NCI-H446 (cell line): ENCODE data around the gene ITIH5.
"Not testable (repeated sequence)": the region's sequence is repeated elsewhere in the genome, so short reads cannot be mapped to it uniquely, and the experiment has no call there.

Experiments
- DNase-seq, 2 experiments: peaks; one replicate each; lab custom pipeline; 2025; lab: John Stamatoyannopoulos, UW

ITIH5 gene

DNA sequence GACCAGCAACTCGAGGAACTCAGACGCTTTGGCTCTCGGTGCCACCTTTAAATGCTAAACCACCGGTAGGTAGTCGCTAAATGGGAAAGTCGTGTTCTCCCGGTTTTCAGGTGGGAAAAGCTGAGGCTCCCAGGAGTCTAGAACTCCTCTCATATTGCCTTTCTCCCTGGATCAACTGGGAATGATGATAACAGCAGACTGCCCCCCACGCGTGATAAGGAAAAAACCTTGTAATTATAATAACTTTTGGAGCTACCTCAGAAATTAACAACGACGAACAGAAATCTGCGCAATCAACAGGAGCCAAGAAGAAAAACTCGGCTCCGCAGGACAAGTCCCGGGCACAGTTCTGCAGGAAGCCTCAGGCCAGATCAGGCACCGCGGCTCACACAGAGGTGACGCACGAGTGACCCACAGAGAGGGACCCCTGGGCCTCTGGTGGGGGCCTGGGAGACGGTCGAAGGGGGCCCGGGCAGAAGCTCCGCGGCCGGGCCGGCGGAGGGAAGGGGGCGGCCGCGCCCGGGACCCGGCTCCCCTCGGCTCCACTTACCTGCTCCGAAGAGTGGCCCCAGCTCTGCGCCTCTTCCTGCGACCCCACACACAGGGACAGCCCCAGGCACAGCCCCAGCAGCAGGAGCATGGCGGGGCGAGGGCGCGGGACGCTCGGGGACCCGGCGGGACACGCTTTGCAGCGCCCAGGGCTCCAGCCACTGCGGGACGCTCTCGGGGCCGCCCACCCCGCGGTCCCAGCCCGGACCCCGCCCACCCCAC, at the start of gene ITIH5:
ITIH5 (minus strand) TSS at position 714 of the 771 bp plus-strand sequence; CDS start at position 640, 74 bp downstream.
- DNase-seq = no peak

DNA sequence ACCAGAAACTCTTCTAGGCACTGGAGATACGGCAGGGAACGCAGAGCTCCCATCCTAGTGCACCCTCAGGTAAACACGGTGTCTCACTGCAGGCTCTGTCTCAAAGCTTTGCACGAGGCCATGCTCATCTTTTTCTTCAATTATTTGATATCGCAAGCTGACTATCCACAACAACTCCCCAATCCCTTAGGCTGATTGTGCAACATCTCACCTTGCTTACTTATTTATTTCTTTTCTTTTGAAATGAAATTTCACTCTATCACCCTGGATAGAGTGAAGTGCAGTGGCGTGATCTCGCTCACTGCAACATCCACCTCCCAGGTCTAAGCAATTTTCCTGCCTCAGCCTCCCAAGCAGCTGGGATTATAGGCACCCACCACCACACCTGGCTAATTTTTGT, 48.7 kb upstream of the ITIH5 start:
- DNase-seq = no peak

DNA sequence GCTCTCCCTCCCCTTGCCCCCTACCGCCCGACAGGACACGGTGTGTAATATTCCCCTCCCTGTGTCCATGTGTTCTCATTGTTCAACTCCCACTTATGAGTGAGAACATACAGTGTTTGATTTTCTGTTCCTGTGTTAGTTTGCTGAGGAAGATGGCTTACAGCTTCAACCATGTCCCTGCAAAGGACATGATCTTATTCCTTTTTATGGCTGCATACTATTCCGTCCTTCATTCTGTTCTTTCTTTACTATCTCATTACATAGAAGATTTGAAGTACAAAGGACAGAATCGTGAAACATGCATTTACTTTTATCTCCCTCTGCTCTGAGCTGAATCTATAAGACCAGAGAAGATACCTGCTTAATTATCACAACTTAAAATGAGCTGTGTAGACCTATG, 44.3 kb upstream of the ITIH5 start:
- not testable (repeated sequence) for DNase-seq

DNA sequence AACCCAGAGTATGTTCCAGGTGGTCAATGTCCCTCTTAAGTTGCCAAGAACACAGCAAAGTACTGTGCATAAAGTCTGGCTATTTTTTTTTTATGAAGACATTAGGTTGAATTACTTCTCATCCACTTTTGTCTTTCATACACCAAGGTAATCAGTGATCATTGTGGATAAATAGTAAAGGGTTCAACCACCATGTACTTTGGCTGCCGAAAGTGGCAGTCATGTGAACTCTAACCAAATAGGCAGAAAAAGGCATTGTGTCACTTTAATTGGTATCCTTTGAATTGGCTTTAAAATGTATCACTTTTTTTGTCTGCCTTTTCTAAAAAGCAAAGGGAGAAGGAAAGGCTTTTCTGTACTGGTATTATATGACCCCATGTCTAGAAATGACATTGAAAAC, 43.7 kb upstream of the ITIH5 start:
- DNase-seq = no peak

DNA sequence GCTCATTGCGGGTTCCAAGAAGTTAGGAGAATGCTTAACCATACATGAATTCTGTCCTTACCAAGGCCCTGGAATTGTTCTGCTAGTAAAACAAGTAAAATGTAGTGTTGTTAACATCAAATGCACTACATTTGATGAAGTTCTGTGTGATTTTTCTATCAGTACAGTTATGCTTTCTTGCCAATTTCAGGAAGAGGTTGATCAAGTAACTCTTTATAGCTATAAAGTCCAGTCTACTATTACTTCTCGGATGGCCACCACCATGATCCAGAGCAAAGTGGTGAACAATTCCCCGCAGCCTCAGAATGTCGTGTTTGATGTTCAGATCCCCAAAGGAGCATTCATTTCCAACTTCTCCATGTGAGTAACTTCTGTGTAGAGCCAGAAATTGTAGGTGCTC, 42.1 kb upstream of the ITIH5 start:
- DNase-seq = no peak

DNA sequence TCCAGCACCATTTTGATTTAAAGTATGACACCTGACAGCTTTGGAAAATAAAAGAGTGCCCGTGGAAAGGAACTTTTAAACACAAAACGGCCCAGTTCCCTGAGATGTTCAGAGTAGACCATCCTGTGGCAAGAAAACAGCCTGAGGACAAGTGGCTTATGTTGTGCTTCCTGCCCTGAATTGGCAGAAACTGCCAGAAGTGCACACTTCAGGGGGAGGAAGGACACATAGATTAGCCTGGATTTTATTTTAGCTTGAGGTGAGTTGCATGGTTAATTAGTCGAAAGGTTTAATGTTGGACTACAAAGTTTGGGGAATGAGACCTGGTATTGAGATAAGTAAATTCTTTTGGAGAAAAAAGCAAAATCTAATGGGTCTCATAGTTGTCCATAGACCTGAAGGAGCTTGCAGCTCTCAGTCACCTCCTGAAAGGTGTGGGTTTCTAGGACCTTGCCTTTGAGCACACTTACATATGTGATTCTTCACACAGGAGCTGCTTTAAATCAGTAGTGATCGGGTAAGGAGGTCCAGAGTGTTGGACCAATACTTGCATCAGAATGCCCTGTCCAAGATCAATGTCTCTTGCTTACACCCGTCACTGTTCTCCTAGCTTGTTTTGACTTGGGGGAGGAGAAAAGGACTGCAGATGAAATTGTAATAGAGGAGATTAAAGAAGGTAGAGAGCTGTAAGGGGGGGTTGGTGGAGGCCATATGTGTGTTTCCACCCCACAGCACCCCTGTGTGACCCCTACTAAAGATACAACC, 41.3 kb upstream of the ITIH5 start:
- no peak for DNase-seq

DNA sequence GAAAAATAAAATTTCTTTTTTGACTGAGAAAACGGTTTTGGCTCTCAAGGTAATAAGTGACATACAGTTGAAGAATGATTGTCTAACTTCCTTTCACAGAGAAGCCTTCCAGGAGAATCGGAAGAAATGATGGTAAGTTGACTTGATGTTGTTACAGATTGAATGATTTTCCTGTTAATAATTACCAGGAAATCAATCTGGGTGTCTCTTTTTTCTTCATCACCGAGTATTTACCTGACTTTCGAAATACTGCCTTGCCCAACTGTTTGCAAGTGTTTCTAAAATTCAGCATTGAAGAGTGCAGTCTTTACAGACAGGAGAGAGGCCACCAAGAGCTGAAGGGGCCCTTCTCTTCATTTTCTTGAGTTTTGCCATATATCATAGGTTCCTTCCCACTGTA, 40.3 kb upstream of the ITIH5 start:
- DNase-seq = no peak

DNA sequence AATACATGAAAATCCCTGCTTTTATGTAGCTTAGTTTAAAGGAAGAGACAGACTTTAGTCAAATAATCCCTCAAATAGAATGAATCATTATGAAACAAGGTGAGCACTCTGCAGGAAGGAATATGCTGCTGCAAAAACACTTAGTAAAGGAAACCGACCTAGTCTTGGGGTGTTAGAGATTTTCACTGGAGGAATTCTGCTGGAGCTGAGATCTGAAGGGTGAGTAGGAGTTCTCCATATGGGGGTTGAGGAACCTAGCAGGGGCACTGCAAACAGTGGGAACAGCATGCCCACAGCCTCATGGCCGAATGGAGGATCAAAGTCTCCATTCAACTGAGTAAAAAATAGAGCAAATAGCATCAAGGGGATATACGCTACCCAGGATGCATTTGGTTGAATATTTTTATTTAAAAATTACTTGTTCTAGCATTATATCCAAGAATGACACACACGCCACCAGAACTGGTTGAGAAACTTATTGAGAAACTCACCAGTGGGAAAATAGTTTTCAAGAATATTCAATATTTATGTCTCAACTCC, 39.8 kb upstream of the ITIH5 start:
- no peak for DNase-seq

DNA sequence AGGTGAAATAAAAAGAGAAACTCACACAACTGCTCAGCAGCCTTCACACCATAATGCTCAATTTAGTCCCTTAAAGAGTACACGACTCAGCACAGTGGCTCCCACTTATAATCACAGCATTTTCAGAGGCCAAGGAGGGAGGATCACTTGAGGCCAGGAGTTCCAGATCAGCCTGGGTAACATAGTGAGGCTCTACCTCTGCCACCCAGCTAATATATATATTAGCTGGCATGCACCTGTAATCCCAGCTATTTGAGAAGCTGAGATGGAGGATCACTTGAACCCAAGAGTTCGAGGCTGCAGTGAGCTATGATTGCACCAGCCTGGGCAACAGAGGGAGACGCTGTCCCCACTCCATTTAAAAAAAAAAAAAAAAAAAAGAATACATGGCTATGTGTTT, 38.6 kb upstream of the ITIH5 start:
- no peak for DNase-seq

DNA sequence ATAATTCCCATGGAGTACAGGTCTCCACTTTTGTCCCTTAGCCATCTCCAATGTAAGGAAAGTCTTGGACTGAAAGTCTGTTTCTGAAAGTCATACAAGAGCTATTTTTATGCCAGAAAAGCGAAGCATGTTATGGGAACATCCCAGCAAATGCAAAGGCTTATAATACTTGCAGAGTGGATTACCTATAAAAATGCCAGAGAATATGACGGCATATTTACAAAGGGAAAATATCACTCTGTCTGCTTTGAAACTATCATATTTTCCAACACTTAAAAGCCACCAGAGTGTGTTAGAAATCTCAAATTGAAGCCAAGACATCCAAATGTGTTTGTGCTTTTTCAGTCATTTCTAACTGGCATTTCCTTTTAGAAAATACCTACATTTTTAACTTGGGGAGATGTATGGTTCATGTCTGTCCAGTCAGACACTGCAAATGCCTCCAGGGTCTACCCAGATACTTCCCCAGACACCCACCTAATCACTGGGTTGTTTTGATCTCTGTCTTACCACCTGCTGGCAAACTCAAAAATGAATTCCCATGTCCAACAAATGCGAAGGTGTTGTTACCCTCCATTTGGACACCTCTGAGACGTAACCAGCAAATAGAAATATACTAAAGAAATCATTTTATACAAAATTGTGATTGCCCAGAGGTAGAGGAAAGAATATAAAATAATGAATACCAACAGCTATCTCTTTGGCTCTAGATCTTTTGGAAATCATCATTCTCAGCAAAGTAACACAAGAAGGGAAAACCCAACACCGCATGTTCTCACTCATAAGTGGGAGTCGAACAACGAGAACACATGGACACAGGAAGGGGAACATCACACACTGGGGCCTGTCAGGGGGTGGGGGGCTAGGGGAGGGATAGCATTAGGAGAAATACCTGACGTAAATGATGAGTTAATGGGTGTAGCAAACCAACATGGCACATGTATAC, 37.6 kb upstream of the ITIH5 start:
- no peak for DNase-seq

DNA sequence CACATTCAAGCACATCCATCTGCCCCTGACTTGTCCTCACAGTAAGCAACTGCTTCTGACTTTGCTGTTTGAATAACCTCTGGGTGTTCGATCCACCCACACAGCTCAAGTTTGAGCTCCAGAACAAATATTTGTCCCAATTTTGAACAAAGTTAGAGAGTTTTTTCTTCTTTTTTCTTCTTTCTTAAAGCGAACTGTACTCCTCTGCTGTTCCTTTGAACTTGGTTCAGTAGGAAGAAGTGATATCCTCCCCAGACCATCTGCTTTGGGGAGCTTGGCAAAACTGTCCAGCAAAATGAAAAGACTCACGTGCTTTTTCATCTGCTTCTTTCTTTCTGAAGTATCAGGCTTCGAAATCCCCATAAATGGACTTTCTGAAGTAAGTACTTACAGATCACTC, 36.4 kb upstream of the ITIH5 start, which contains the start of gene ITIH2:
ITIH2 (plus strand) TSS at position 177 of the 400 bp plus-strand sequence; CDS start at position 296, 119 bp downstream.
- no peak for DNase-seq

DNA sequence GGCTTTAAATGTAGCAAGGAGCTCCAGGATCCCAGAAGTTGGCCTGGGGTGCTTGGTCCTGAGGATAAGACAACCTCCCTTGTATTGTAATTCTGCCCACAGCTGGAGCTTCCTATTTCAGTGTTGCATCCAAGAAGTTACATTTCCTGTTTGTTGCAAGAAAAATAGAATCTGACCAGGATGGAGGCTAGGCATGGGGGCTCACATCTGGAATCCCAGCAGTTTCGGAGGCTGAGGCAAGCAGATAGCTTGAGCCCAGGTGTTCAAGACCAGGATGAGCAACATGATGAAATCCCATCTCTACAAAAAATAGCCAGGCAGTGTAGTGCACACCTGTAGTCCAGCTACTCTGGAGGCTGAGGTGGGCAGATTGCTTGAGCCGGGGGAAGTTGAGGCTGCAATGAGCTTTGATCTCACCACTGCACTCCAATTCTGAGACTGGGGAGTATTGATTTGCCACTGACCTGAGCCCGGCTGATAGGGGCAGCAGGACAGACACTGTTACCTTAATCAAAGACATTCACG, 35.6 kb upstream of the ITIH5 start:
- no peak for DNase-seq

DNA sequence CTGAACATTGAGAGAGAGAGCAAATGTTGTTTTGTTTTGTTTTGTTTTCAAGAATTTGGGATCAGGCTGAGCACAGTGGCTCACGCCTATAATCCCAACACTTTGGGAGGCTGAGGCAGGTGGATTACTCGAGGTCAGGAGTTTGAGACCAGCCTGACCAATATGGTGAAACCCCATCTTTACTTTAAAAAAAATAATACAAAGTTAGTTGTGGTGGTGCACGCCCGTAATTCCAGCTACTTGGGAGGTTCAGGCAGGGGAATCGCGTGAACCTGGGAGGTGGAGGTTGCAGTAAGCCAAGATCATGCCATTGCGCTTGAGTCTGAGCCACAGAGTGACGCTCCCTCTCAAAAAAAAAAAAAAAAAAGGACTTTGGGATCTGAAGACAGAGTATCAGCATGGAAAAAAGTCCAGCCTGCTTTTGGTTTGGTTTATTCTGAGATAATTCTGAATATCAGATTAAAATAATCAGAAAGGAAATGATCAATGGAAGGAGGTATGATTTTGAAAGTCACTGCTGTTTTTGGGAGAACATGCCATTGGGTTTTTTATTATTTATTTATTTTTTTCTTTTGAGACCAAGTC, 34.5 kb upstream of the ITIH5 start:
- DNase-seq = no peak

DNA sequence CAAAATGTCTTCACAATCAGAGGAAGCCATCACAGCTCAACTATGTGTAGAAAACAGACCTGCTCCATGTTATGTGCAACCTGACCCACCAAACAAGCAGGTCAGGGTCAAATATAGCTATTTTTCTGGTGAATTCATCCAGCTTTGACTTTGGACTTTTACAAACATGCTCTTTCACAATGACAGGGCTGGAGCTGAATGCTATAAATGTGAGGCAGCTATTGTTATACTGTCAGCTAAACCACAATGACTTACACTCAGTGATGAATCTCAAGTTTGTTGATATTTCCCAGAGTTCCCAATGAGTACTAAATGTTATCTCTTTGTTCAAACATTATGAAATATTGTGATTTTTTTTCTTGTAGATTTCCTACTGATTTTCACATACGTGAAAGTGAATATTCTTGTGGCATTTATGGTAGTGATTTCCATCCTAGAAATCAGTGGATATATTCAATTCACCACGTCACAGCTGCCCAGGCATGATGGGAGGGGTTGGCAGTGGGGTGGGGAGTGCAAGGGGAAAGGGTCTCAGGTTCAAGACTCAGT, 33.9 kb upstream of the ITIH5 start:
- DNase-seq = no peak

DNA sequence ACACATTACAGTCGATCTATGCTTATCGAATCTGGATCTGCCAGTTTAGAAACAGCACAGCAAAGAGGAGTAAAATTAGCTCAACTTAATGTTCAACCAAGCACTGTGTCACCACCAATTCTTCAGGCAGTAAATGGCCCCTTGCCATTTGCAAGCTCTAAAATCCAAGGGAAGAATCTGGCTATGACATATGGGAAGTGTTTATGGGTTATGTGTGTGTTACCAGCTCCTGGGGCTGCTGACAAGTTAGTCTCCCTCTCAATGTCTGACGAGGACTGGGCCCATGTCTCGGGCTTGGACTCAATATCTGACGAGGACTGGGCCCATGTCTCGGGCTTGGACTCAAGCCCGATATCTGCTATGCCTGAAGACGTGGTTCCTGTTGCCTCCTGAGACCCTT, 30.7 kb upstream of the ITIH5 start:
- no peak for DNase-seq

DNA sequence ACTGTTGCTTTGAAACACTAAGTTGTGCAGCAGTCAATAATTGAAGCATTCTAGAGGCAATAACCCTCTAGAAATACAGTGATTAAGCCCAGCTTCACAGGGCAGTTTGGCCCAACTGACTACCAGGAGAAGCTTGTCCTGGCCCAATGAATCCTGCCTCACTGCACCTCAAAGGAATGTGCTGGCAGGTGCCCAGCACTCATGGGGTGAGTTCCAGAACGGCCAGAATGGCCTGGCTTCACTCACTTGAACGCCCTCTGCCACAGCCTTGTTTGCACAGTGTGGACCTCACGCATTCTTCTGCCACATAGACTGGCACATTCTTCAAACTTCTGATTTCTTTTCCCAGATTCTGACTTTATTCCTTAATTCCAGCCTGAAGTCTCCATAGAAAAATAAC, 29.8 kb upstream of the ITIH5 start:
- peak in 1 of 2 experiments; percentile 6 for DNase-seq

DNA sequence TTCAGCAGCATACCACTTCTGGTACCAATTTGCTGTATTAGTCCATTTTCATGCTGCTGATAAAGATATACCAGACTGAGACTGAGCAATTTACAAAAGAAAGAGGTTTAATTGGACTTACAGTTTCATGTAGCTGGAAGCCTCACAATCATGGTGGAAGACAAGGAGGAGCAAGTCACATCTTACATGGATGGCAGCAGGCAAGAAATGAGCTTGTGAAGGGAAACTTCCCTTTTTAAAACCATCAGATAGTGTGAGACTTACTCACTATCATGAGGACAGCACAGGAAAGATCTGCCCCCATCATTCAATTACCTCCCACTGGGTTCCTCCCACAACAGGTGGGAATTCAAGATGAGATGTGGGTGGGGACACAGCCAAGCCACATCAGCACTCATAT, 26.4 kb upstream of the ITIH5 start:
- not testable (repeated sequence) for DNase-seq

DNA sequence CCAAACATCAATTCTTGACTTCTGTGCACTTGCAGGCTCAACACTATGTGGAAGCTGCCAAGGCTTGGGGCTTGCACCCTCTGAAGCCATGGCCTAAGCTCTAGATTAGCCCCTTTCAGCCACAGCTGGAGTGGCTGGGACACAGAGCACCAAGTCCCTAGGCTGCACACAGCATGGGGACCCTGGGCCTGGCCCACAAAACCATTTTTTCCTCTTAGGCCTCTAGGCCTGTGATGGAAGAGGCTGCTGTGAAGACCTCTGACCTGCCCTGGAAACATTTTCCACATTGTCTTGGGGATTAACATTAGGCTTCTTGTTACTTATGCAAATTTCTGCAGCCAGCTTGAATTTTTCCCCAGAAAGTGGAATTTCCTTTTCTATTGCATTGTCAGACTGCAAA, 25.6 kb upstream of the ITIH5 start:
- DNase-seq = not testable (repeated sequence)

DNA sequence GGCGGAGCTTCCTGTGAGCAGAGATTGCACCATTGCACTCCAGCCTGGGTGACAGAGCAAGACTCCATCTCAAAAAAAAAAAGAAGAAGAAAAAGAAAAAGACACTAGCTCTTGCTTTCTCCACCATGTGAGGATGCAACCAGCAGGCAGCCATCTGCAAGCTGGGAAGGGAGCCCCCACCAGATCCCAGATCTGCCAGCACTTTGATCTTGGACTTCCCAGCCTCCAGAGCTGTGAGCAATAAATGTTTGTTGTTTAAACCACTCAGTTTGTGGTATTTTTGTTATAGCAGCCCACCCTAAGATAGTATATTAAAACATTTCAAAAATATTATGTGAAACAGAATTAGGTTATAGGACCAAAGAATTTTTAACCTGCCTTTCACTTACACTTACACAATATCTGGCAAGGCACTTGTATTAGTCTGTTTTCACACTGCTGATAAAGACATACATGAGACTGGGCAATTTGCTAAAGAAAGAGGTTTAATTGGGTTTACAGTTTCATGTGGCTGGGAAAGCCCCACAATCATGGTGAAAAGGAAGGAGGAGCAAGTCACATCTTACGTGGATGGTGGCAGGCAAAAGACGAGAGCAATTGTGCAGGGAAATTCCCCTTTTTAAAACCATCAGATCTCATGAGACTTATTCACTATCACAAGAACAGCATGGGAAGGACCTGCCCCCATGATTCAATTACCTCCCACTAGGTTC, 24.3 kb upstream of the ITIH5 start:
- not testable (repeated sequence) for DNase-seq

DNA sequence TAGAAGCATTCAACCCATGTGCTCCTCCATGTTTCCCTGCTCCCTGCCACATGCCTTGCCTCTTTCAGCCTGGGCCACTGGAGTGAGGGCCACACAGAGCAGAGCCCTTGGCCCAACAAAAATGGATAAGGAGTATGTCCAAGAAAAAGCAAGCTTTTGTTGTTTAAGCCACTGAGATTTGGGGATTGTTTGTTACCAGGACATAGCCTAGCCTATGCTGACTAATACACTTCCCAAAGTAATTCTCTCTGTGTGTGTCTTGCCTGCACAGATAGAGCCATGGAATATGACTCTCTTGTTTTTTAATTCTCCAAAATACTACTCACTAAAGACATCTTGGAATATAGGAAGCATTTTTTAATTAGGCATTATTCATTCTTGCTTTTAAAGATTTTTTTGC, 22.8 kb upstream of the ITIH5 start:
- DNase-seq = no peak
